Measurements from ENCODE around the gene HAP1. TPM values are rescaled to one million over a fixed set of nuclear protein-coding genes. Genes with fewer than 3 reads are reported as not detected.

HAP1 gene
- total and polyA plus RNA-seq, 10 donors, result 0.33 to 8.4 (median 1.1) TPM

Small RNA genes lying within 50 kb of the gene (small RNA-seq; reads per million reads assigned to genes)
- 0 reads per million in 4 donors for gene RN7SL399P
- gene RNA5SP442, result 0.06 to 0.75 (median 0.18) reads per million in 4 donors

Other genes with a start within 250 kb of the HAP1 start
- 1 to 10 TPM in 2 of 7 donors, under 1 TPM in 4, not detected in 1; 0.27 to 2.7 (median 0.44) TPM for gene KRT36, start 244.7 kb downstream of the HAP1 start, total RNA-seq
- gene KRT36, start 244.7 kb downstream of the HAP1 start, polyA plus RNA-seq, result under 1 TPM; 0.20 to 0.51 (median 0.22) TPM
- not detected for gene KRT13, start 229.0 kb downstream of the HAP1 start, total RNA-seq
- gene KRT13, start 229.0 kb downstream of the HAP1 start, polyA plus RNA-seq, result 10 to 100 TPM in 1 of 3 donors, 1 to 10 TPM in 2; 1.6 to 26.4 (median 3.8) TPM
- gene KRT15, start 215.8 kb downstream of the HAP1 start, total RNA-seq, result not detected
- gene KRT15, start 215.8 kb downstream of the HAP1 start, polyA plus RNA-seq, result 1 to 10 TPM in 1 of 3 donors, under 1 TPM in 2; 0.07 to 1.3 (median 0.11) TPM
- gene KRT19, start 206.3 kb downstream of the HAP1 start, total RNA-seq, result 1 to 10 TPM in 3 of 7 donors, under 1 TPM in 3, not detected in 1; 0.44 to 2.8 (median 0.83) TPM
- gene KRT19, start 206.3 kb downstream of the HAP1 start, polyA plus RNA-seq, result 1 to 10 TPM in 2 of 3 donors, under 1 TPM in 1; 0.20 to 3.9 (median 1.9) TPM
- gene KRT9, start 162.6 kb downstream of the HAP1 start, total RNA-seq, result not detected
- gene KRT9, start 162.6 kb downstream of the HAP1 start, polyA plus RNA-seq, result not detected
- gene KRT14, start 147.7 kb downstream of the HAP1 start, total RNA-seq, result under 1 TPM in 1 of 7 donors, not detected in 6; 0.79 TPM
- under 1 TPM; 0.06 to 0.17 (median 0.16) TPM for gene KRT14, start 147.7 kb downstream of the HAP1 start, polyA plus RNA-seq
- gene KRT16, start 121.9 kb downstream of the HAP1 start, total RNA-seq, result not detected
- gene KRT16, start 121.9 kb downstream of the HAP1 start, polyA plus RNA-seq, result under 1 TPM in 2 of 3 donors, not detected in 1; 0.07 to 0.19 TPM
- gene KRT17, start 110.1 kb downstream of the HAP1 start, total RNA-seq, result 1 to 10 TPM in 1 of 7 donors, not detected in 6; 1.2 TPM
- gene KRT17, start 110.1 kb downstream of the HAP1 start, polyA plus RNA-seq, result under 1 TPM in 2 of 3 donors, not detected in 1; 0.58 to 0.70 TPM
- gene EIF1, start 45.8 kb downstream of the HAP1 start, total RNA-seq, result 100 to 1,000 TPM; 313 to 897 (median 665) TPM
- gene EIF1, start 45.8 kb downstream of the HAP1 start, polyA plus RNA-seq, result 100 to 1,000 TPM; 560 to 722 (median 560) TPM
- gene GAST, start 22.3 kb downstream of the HAP1 start, total RNA-seq, result not detected
- gene GAST, start 22.3 kb downstream of the HAP1 start, polyA plus RNA-seq, result not detected
- gene JUP, start 52.1 kb upstream of the HAP1 start, total RNA-seq, result 10 to 100 TPM; 17.3 to 73.1 (median 45.3) TPM
- gene JUP, start 52.1 kb upstream of the HAP1 start, polyA plus RNA-seq, result 10 to 100 TPM; 13.7 to 17.4 (median 14.3) TPM
- gene P3H4, start 77.3 kb upstream of the HAP1 start, total RNA-seq, result 1 to 10 TPM; 5.5 to 7.1 (median 6.0) TPM
- 1 to 10 TPM; 3.3 to 5.1 (median 3.5) TPM for gene P3H4, start 77.3 kb upstream of the HAP1 start, polyA plus RNA-seq
- gene FKBP10, start 78.4 kb upstream of the HAP1 start, total RNA-seq, result 10 to 100 TPM; 14.8 to 30.8 (median 16.7) TPM
- gene FKBP10, start 78.4 kb upstream of the HAP1 start, polyA plus RNA-seq, result 10 to 100 TPM in 1 of 3 donors, 1 to 10 TPM in 2; 9.6 to 18.9 (median 9.9) TPM
- gene NT5C3B, start 101.6 kb upstream of the HAP1 start, total RNA-seq, result 10 to 100 TPM; 17.0 to 43.9 (median 26.0) TPM
- gene NT5C3B, start 101.6 kb upstream of the HAP1 start, polyA plus RNA-seq, result 10 to 100 TPM; 38.9 to 62.7 (median 60.9) TPM
- 1 to 10 TPM in 1 of 7 donors, under 1 TPM in 1, not detected in 5; 0.60 to 2.1 TPM for gene KLHL10, start 103.2 kb upstream of the HAP1 start, total RNA-seq
- gene KLHL10, start 103.2 kb upstream of the HAP1 start, polyA plus RNA-seq, result under 1 TPM; 0.03 to 0.20 (median 0.05) TPM
- gene KLHL11, start 130.8 kb upstream of the HAP1 start, total RNA-seq, result 10 to 100 TPM; 10.1 to 25.2 (median 12.6) TPM
- 1 to 10 TPM in 1 of 3 donors, under 1 TPM in 2; 0.17 to 1.1 (median 0.20) TPM for gene KLHL11, start 130.8 kb upstream of the HAP1 start, polyA plus RNA-seq
- gene ACLY, start 184.3 kb upstream of the HAP1 start, total RNA-seq, result 100 to 1,000 TPM in 2 of 7 donors, 10 to 100 TPM in 5; 64.9 to 112 (median 87.6) TPM
- gene ACLY, start 184.3 kb upstream of the HAP1 start, polyA plus RNA-seq, result 10 to 100 TPM; 17.7 to 28.6 (median 21.6) TPM
- gene ODAD4, start 196.0 kb upstream of the HAP1 start, total RNA-seq, result 1 to 10 TPM in 1 of 7 donors, under 1 TPM in 2, not detected in 4; 0.20 to 1.0 (median 0.52) TPM
- under 1 TPM; 0.22 to 0.35 (median 0.30) TPM for gene ODAD4, start 196.0 kb upstream of the HAP1 start, polyA plus RNA-seq
- 10 to 100 TPM; 29.2 to 49.8 (median 44.2) TPM for gene CNP, start 232.2 kb upstream of the HAP1 start, total RNA-seq
- gene CNP, start 232.2 kb upstream of the HAP1 start, polyA plus RNA-seq, result 10 to 100 TPM; 22.3 to 41.6 (median 25.9) TPM